GM12892 (cell line): ENCODE data around the gene PPP1R9B.

Source experiments
- POLR2A ChIP-seq: IDR thresholded peaks from 2 replicates; pipeline ENCODE4 v1.6.1; 2011; ENCODE audit warnings: low read depth, low read length, control low read depth
- TAF1 ChIP-seq: IDR thresholded peaks from 2 replicates; pipeline ENCODE4 v1.6.1; 2011; ENCODE audit warnings: low read depth, mild to moderate bottlenecking, control low read depth, low read length, borderline replicate concordance

DNA sequence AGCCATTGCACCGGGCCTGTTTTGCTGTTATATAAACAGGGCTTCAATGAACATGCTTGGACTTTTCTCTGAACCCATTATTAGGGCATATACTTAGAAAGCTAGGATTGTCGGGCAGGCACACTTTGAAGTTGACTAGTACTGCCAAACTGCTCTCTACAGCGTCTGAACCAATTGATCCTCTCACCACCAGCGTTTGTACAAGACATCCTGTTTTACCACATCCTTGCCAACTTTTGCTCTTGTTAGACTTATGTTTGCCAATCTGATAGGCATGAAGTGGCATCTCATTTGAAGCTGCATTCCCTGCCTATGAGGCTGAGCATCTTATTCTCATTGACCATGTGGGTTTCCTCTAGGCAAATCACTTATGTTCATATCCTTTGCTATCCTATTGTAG is 7.4 kb upstream of the PPP1R9B start:
- TF ChIP-seq POLR2A (no peak), TAF1 (no peak)
